ENCODE results near the gene HPCAL1. TPM values are rescaled to one million over a fixed set of nuclear protein-coding genes. Genes with fewer than 3 reads are reported as not detected.

HPCAL1 gene
- total RNA-seq, 1 donor from 2014 or later, result 77.1 TPM

DNA sequence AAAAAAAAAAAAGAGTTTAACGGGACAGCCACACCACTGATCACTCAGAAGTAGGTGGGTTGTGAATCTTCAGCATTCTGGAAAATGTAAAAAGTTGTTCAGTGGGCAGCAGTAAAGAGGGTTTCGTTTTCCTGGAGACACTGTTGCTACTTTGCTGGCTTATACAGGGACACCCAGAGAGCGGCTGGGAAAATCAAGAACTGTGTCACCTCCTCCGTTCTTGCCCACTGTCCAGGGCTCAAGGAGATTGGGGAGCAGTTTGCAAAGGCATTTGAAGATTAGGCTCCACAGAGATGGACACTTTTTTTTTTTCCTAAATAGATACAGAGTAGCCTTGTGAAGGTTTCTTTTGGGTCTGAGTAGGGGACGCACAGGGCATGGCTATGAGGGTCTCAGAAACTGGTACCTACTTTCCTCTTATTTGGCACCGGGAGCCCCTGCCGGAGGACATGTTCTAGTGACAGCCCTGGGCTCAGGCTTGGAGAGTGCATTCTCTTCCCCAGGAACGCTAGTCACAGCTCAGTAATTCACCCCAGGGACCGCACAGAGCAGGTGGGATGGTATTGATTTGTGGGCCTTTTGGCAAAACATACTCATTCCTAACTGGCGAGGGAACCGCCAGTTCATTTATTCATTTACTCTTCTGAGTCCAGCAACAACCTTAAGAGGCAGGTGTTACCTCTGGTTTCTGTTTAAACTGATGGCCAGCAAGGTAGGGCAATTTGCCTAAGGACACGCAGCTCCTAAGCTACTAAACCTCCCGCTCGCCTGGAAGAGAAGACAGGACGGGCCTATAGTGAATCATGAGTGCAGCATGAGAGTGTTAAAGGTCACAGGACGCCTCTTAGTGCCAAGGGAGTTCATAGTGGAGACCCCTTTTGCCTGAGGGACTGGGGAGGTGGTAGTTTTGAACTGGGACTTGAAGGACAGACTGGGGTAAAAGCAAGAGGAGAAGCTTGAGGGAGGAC, 53.1 kb downstream of the HPCAL1 start:
- Mint-ChIP-seq H3K27me3 (no peaks in the 10 kb centered on the region), H3K9me3 (no peaks in the 10 kb centered on the region), H3K36me3 (ENCODE audit: low read depth) (peaks cover 9% of the 10 kb centered on the region), H3K4me3 (no peak overlapping the region), H3K27ac (no peak overlapping the region), H3K4me1 (peaks cover 26% of the 10 kb centered on the region)
- DNase-seq, result no peak
- intact Hi-C loops (cut with micrococcal nuclease), result no loop called here

GRCh38 chr2:10356439-10356811, 53.7 kb downstream of the HPCAL1 start:
- no peak for DNase-seq
- H3K9me3 Mint-ChIP-seq, result no peaks in the 10 kb centered on the region
- peaks cover 19% of the 10 kb centered on the region for H3K4me1 Mint-ChIP-seq
- no peak overlapping the region for H3K4me3 Mint-ChIP-seq
- no peaks in the 10 kb centered on the region for H3K27me3 Mint-ChIP-seq
- intact Hi-C loops (cut with micrococcal nuclease), result no loop called here
- H3K27ac Mint-ChIP-seq, result no peak overlapping the region
- H3K36me3 Mint-ChIP-seq (ENCODE audit: low read depth), result peaks cover 7% of the 10 kb centered on the region

GRCh38 chr2:10357193-10358169, 54.8 kb downstream of the HPCAL1 start:
- no peak for DNase-seq
- peaks cover 7% of the 10 kb centered on the region for H3K36me3 Mint-ChIP-seq (ENCODE audit: low read depth)
- H3K27me3 Mint-ChIP-seq, result no peaks in the 10 kb centered on the region
- no peaks in the 10 kb centered on the region for H3K9me3 Mint-ChIP-seq
- H3K4me1 Mint-ChIP-seq, result peaks cover 15% of the 10 kb centered on the region
- no peak overlapping the region for H3K27ac Mint-ChIP-seq
- no peak overlapping the region for H3K4me3 Mint-ChIP-seq
- intact Hi-C loops (cut with micrococcal nuclease), result no loop called here

DNA sequence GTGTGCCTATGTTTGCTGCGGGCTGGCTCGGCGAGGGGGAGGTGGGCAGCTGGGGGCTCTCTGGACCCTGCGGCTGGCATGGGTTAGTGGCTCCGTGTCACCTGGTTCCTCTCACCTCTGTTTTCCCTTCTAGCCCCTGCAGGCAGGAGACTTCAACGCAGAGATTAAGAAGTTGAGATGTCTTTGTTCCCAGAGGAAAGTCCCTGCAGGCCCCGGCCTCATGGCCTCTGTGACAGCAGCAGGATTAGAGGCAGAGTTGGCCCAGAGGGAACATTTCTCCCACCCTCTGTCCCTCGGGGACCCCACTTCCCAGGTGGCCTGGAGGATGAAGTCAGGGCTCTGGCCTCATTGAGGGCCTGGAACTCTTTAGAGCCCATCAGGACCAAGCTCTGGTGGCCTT, 56.5 kb downstream of the HPCAL1 start:
- Mint-ChIP-seq H3K36me3 (ENCODE audit: low read depth) (peaks cover 5% of the 10 kb centered on the region), H3K9me3 (no peaks in the 10 kb centered on the region), H3K27ac (no peak overlapping the region), H3K4me3 (no peak overlapping the region), H3K4me1 (peaks cover 12% of the 10 kb centered on the region), H3K27me3 (no peaks in the 10 kb centered on the region)
- intact Hi-C loops (cut with micrococcal nuclease), result no loop called here
- DNase-seq, result no peak

DNA sequence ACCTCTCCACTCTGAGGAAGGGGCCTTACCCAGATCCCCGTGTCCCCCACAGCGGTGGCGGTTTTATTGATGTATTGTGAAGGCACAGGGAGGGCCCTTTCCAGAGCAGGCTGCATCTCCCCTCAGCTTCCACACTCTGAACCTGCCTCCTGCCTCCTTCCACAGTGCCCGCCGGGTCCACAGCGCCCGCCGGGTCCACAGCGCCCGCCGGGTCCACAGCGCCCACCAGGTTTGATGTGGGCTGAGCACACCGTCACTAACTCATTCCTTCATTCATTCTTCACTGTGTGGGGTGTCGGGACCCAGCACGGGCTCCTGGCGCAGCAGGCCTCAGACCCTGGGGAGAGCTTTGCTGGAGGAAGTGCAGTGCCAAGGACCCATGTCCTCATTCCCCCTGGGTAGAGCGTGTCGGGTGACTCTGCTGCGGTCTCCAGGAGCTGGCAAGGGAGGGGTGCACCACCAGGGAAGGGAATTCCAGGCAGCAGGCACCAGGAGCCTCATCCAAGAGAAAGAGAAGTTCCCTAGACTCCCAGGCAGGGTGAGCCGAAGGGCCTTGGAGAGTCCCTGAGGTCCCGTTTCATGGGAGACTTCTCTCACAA, 57.1 kb downstream of the HPCAL1 start:
- Mint-ChIP-seq H3K4me1 (peaks cover 11% of the 10 kb centered on the region), H3K36me3 (ENCODE audit: low read depth) (peaks cover under 1% of the 10 kb centered on the region), H3K9me3 (no peaks in the 10 kb centered on the region), H3K4me3 (no peak overlapping the region), H3K27ac (no peak overlapping the region), H3K27me3 (no peaks in the 10 kb centered on the region)
- intact Hi-C loops (cut with micrococcal nuclease), result no loop called here
- DNase-seq, result no peak

DNA sequence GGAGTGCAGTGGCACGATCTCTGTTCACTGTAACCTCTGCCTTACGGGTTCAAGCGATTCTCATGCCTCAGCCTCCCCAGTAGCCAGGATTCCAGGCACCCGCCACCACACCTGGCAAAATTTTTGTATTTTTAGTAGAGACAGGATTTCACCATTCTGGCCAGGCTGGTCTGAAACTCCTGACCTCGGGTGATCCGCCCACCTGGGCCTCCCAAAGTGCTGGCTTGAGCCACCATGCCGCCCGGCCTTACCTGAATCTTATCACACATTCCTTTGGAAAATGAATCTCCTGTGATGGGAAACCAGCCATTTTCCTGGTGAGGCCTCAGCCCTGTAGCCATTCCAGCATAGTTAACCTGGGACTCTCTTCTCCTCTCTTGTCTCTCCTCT, 57.8 kb downstream of the HPCAL1 start:
- no peak for DNase-seq
- peaks cover 11% of the 10 kb centered on the region for H3K4me1 Mint-ChIP-seq
- peak overlapping the region; percentile 1 for H3K27ac Mint-ChIP-seq
- H3K9me3 Mint-ChIP-seq, result no peaks in the 10 kb centered on the region
- no peaks in the 10 kb centered on the region for H3K36me3 Mint-ChIP-seq (ENCODE audit: low read depth)
- H3K27me3 Mint-ChIP-seq, result no peaks in the 10 kb centered on the region
- intact Hi-C loops (cut with micrococcal nuclease), result no loop called here
- H3K4me3 Mint-ChIP-seq, result no peak overlapping the region

DNA sequence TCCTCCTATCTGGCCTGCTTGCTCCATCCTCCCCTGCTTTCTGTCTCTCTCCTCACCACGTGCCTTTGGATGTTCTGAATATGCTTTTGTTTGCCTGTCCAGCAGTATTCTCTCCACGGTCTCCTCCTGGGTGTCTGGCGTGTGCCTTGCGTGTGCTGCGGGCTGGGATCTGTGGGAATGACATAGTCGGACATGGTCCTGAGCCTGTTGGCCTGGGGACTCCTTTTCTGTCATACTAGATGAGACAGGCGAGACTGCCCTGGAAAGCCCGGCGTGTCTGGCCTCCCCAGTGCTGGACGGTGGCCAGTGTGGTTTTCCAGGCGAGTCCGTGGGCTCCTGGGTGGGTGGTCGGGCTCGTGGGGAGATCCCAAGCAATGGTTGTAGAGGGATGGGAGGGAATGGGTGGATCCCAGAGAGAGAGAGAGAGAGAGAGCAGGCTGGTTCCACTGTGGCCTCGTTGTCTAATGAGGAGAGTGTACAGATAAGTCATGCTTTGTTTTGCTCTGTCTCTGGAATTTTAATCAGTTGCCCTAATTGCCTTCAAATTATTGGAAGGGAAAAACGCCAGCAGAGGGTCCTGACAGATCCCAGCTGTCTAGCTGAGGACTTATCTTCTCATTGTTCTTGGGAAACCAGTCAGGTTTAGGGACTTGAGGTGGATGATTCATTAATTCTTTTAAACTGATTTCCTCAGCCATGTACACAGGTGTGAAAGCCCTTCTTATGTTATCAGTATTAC, 58.3 kb downstream of the HPCAL1 start:
- no peak overlapping the region for H3K4me3 Mint-ChIP-seq
- H3K9me3 Mint-ChIP-seq, result no peaks in the 10 kb centered on the region
- intact Hi-C loops (cut with micrococcal nuclease), result no loop called here
- no peak for DNase-seq
- H3K27me3 Mint-ChIP-seq, result no peaks in the 10 kb centered on the region
- peaks cover 7% of the 10 kb centered on the region for H3K4me1 Mint-ChIP-seq
- no peaks in the 10 kb centered on the region for H3K36me3 Mint-ChIP-seq (ENCODE audit: low read depth)
- peak overlapping the region; percentile 1 for H3K27ac Mint-ChIP-seq

DNA sequence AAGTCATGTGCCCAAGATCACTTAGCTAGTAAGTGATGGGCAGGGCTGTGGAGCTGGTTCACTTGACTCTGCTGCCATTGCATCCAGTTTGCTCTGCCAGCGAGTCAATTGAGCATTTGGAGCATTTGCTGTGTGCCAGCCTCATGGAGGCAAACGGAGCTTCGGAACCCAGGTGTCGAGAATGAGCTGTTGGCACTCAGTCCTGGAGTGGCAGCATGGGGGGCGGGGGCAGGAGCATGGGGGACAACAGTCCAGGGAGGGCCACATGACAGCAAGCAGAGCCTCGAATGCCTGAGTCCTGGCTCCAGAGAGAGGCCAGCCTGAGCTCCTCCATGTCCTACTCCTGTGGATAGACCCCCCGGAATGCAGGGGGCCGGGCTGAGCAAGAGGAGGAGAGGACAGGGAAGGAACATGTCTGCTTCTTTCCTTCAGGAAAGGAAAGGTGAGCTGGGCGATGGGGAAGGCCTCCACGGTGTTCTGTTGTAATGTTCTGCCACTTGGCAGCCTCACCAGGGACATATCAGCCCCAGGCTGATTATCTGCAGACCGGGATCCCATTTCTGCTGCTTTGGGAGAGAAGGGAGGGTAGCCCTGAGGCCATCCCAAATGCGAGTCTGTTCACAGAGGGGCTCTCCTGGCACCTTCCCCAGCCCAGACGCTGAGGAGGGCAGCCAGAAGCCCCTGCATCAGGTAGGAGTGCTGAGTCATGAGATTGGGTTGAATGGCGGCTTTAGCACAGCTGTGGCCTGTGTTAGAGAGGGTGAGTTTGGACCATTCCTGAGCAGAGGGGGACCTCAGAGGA, 59.6 kb downstream of the HPCAL1 start:
- Mint-ChIP-seq H3K27ac (peak overlapping the region; percentile 40), H3K9me3 (no peaks in the 10 kb centered on the region), H3K27me3 (no peaks in the 10 kb centered on the region), H3K36me3 (ENCODE audit: low read depth) (no peaks in the 10 kb centered on the region), H3K4me3 (no peak overlapping the region), H3K4me1 (peaks cover 7% of the 10 kb centered on the region)
- intact Hi-C loops (cut with micrococcal nuclease), result no loop called here
- DNase-seq, result no peak

DNA sequence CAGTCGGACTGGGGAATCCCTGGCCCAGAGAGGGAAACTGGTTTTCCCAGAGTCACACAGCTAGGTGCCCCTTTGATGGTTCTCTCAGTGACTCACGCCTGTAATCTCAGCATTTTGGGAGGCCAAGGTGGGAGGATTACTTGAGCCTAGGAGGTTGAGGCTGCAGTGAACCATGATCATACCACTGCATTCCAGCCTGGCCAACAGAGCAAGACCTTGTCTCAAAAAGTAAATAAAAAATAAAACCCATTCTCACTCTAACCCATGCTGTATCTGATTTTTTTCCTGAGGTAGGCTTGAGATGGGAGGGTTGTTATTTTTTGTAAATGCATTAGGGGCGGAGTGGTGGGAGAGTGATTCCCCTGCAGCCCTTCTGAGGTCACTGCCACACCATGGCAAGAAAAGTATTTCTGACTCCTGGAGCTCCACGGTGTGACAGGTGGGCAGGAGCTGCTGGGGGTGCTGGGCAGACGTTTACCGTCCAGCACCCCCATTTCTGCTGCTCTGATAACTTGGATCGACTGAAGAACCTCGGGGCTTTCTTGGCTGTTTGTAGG, 60.3 kb downstream of the HPCAL1 start:
- Mint-ChIP-seq H3K9me3 (no peaks in the 10 kb centered on the region), H3K27me3 (no peaks in the 10 kb centered on the region), H3K36me3 (ENCODE audit: low read depth) (no peaks in the 10 kb centered on the region), H3K4me3 (no peak overlapping the region), H3K27ac (no peak overlapping the region), H3K4me1 (peaks cover 7% of the 10 kb centered on the region)
- intact Hi-C loops (cut with micrococcal nuclease), result no loop called here
- no peak for DNase-seq

GRCh38 chr2:10363861-10364610, 61.3 kb downstream of the HPCAL1 start:
- DNase-seq, result no peak
- Mint-ChIP-seq H3K36me3 (ENCODE audit: low read depth) (no peaks in the 10 kb centered on the region), H3K9me3 (no peaks in the 10 kb centered on the region), H3K4me3 (no peak overlapping the region), H3K27ac (no peak overlapping the region), H3K27me3 (no peaks in the 10 kb centered on the region), H3K4me1 (peaks cover 7% of the 10 kb centered on the region)
- intact Hi-C loops (cut with micrococcal nuclease), result no loop called here

- no peak for DNase-seq
- Mint-ChIP-seq H3K4me1 (peaks cover 7% of the 10 kb centered on the region), H3K4me3 (no peak overlapping the region), H3K27me3 (no peaks in the 10 kb centered on the region), H3K9me3 (no peaks in the 10 kb centered on the region), H3K36me3 (ENCODE audit: low read depth) (no peaks in the 10 kb centered on the region), H3K27ac (no peak overlapping the region)
- intact Hi-C loops (cut with micrococcal nuclease), result no loop called here
These were observed 62.7 kb downstream of the HPCAL1 start for GRCh38 chr2:10365412-10365811.

All from activated CD4-positive, alpha-beta T cell treated with anti-CD3 and anti-CD28 coated beads, Interleukin-2, amount 10 ng/mL, durations not matched to agents 24 days and 14 days (primary cell).